Astrocyte of the spinal cord (primary cell): ENCODE measurements around the gene ZFP69.

ENCODE experiments used
- DNase-seq: peaks from one replicate; pipeline ENCODE4 v3.0.0; 2011; ENCODE audit warnings: low read depth, low spot score
- H3K4me3 ChIP-seq: 2 replicates; pipeline ENCODE4 v1.5.1; 2011; ENCODE audit warnings: low read depth, mild to moderate bottlenecking, low read length, moderate library complexity
- CTCF ChIP-seq: IDR thresholded peaks from 2 replicates; pipeline ENCODE4 v1.5.1; 2012; ENCODE audit warnings: low read depth, mild to moderate bottlenecking, low read length, inconsistent platforms
- in situ Hi-C: cut with HindIII; loops from 2 replicates; pipeline ENCODE4 v1.10.0; 2017; ENCODE audit warnings: low sequenced_read_pairs

The ZFP69 gene

GRCh38 chr1:40532844-40533424, 55.8 kb downstream of the ZFP69 start:
- DNase-seq: peak; percentile 49
- peak; percentile 69 for TF ChIP-seq CTCF
- H3K4me3 ChIP-seq: no peak overlapping the region
- in situ Hi-C loops: no loop called here

GRCh38 chr1:40534589-40534988, 57.5 kb downstream of the ZFP69 start:
- no peak for TF ChIP-seq CTCF
- in situ Hi-C loops: no loop called here
- H3K4me3 ChIP-seq: no peak overlapping the region
- no peak for DNase-seq

GRCh38 chr1:40535732-40536131, 58.6 kb downstream of the ZFP69 start:
- TF ChIP-seq CTCF: no peak
- no peak for DNase-seq
- in situ Hi-C loops: no loop called here
- H3K4me3 ChIP-seq: no peak overlapping the region

- in situ Hi-C loops: no loop called here
- no peak for DNase-seq
- no peak overlapping the region for H3K4me3 ChIP-seq
- TF ChIP-seq CTCF: no peak
These were observed 62.2 kb downstream of the ZFP69 start for GRCh38 chr1:40539338-40539737.
